GM18526 (cell line): ENCODE measurements around the gene CADM1.

Experiments
- POLR2A ChIP-seq: IDR thresholded peaks from 3 replicates; pipeline ENCODE4 v1.6.1; 2011; ENCODE audit not compliant: insufficient read length; ENCODE audit errors: extremely low read depth

CADM1 gene

GRCh38 chr11:115215694-115216617, 288.3 kb downstream of the CADM1 start:
- no peak for TF ChIP-seq POLR2A

GRCh38 chr11:115214644-115215234, 289.5 kb downstream of the CADM1 start:
- TF ChIP-seq POLR2A, result no peak

DNA sequence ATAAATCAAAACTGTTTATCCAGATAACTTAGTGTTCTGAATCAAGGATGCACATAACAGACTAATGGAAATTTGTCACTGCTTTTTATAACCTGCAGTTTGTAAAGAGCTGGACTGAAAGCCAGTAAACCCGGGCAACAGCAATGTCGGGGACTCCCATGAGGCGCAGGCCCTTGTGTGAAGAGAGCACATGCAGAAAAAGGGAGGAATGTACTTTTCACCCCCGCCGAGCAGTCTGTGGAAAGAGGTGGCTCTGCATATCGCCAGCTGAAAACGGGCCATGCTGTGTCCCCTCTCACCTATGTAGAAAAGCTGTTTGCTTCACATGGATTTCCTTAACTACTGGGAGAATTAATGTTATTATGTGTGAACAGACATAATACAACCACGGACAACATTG, 291.2 kb downstream of the CADM1 start:
- no peak for TF ChIP-seq POLR2A

GRCh38 chr11:115208808-115209259, 295.4 kb downstream of the CADM1 start:
- TF ChIP-seq POLR2A, result no peak

DNA sequence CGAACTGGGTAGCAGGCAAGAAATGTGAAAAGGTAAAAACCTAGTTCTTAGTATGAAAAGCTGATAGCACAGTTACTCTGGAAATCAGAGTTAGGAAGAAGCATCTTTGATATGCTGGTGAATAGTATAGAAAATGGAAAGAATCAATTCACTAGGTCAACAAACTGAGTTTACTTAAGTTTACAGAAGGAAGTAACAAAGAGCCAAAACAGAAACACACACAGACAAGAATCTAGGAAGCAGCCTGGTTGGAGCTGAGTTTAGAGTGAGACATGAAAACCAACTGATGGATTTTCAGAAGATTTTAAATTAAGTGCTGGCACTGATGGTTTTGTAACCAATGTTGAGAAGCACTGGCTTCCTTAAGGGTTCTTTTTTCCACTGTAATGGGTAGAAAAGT, 296.3 kb downstream of the CADM1 start:
- no peak for TF ChIP-seq POLR2A

DNA sequence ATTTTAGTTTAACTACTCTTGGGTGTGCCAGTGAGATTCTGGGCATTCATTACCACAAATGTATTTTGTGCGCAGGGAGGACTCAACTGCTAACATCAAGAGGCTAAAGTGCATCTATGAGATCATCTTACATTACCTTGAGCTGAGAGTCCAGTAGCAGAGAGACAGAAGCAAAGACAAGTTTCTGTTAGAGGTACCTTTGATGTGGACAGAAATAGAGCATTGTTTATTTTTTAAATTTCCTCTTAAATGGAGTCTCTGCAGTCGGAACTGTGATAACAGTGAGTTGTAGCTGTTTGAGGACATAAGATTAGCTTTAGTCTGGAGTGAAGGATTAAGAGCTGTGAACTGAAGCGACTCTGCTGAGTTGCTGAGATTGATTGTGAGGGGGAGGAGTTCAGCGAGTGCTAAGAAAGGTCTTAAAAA, 297.0 kb downstream of the CADM1 start:
- TF ChIP-seq POLR2A, result no peak

- no peak for TF ChIP-seq POLR2A
Measured at GRCh38 chr11:115206365-115207022, 297.7 kb downstream of the CADM1 start.

DNA sequence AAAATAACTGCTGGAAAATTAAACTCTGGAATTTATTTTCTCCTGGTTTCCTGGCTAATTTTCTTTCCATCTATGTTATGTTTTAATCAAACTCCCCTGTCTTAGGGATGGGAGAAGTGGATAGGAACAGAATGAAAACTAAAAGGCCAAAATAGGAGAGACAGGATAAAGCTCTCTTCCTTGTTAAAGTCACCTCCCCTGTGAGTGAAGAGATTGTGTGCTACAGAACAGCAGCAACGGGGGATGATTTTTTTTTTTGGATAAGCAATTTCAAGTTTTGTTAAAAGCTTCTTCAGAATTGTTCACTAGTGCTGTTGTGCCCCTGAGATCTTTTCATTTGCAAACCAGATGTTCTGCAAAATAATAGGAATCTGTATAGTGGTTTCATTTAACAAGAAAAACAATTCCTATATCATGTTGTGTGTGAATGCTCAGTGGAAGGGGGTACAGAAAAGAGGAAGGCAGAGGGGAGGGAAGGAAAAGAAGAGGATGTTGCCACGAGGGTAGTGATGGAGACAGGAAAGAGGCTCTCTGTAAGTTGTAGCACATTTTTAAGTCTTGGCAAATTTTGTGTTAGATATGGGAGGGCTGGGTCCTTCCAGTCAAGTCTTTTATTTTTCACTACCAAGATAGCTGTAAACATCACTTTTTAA, 301.2 kb downstream of the CADM1 start:
- no peak for TF ChIP-seq POLR2A

- no peak for TF ChIP-seq POLR2A
Measured at GRCh38 chr11:115202074-115202473, 302.1 kb downstream of the CADM1 start.

DNA sequence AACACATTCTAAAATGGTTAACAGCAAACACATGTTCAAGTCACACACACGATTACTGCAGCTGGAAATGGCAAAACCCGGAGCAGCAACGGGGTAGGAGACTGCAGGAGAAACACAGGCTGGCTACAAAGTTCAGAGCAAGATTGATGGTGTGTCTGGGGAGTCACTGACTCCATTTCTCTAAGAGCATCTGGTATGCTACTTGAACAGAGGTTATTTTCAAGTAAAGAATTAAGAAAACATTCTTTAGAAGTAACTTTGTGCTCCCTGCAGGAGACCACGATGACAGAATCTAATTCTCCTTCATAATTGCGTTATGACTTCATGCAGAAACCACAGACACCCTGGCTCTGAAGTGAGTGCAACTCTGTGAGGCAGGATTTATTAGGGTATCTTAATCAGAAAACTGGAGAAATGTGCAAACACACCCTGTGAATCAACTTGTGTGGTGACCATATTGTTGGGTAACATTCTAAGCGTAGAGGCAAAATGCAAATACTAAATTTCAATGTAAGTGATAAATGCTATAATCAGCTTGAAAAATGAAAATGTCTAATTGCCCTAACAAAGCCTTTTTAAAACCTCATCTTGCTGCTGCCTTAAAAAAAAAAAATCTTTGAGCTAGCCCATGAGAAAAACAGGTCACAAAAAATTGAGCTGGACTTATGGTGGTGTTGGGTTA, 303.0 kb downstream of the CADM1 start:
- no peak for TF ChIP-seq POLR2A

DNA sequence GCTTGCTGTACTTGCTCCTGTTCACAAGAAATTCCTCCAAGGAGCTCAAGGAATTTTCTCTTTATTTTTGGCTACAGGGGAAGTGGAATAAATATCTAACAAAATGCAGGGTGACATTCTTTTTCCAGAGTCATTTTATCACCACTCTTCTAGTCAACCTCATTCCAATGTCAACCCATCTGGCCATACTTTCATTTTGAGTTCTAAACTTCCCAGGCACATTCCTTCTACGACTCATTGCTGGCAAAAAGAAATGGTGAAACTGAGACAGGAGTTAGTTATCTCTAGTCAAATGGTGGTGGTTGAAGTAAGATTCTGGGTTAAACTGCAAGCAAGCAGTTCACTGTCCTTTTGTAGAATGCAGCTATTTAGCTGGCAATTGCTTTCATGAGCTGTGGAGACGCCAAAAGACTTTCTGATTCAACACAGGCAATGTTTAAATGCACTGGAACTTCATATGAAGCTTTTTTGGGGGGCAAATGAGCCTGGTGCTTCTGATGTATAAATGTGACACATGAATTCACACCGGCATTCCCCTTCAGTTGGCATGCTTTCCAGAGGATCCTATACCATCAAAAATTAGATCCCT, 304.6 kb downstream of the CADM1 start:
- no peak for TF ChIP-seq POLR2A

GRCh38 chr11:115198321-115198741, 305.9 kb downstream of the CADM1 start:
- no peak for TF ChIP-seq POLR2A

DNA sequence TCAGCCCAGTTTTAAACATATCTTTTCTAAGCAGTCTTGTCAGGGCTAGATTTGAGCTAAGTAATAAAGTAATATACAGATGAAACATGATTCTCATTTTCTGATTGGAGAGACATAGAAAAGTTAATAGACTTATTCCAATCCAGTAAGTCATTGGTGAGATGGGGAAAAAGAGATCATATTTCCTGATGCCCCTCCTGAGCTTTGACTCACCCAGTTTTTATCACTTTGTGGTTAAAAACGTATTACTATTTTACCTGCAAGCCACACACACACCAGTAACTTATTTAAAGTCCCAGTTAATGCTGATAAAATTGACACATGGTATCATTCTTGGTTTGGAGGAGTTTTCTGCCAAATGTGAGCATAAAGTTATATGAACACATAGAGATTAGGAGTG, 306.8 kb downstream of the CADM1 start:
- TF ChIP-seq POLR2A, result no peak

- no peak for TF ChIP-seq POLR2A
Measured at GRCh38 chr11:115197031-115197430, 307.2 kb downstream of the CADM1 start.

DNA sequence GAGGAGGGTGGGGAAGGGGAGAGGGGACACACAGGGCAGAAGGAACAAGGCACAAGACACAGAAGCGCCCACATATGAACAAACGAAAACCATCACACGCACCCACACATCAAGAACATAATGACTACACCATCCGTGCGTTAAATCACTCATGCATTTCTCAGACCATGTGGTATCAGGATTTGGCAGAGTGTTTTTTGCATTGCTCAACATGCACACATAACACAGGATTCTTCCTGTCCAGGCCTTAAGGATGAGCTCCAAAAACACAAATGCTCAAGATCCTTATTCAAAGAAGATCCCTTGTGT, 309.5 kb downstream of the CADM1 start:
- no peak for TF ChIP-seq POLR2A
